Activated T-cell treated with anti-CD3 and anti-CD28 coated beads, Interleukin-2, amount 50 U/mL, for 4 hours (primary cell): ENCODE results near the gene TREML2. TPM values are rescaled to one million over a fixed set of nuclear protein-coding genes. Genes with fewer than 3 reads are reported as not detected.
"Not testable (repeated sequence)": the region's sequence is repeated elsewhere in the genome, so short reads cannot be mapped to it uniquely, and the experiment has no call there.

Experiments used
- ATAC-seq, 2 donors: fragments of 200-7000 bp; cut with Tn5 transposase; one replicate each; pipeline ENCODE4 v1.10.0; 2021
- DNase-seq: peaks from one replicate; pipeline ENCODE4 v3.0.0-alpha.2; 2020
- H3K27me3 Mint-ChIP-seq: one replicate; pipeline ENCODE4 v1.8.0; 2021; ENCODE audit warnings: low read depth, mixed read lengths
- H3K36me3 Mint-ChIP-seq: one replicate; pipeline ENCODE4 v1.8.0; 2022; ENCODE audit warnings: mixed read lengths; ENCODE audit not compliant: insufficient read depth
- H3K4me1 Mint-ChIP-seq: one replicate; pipeline ENCODE4 v1.8.0; 2021; ENCODE audit warnings: low read depth, mixed read lengths
- H3K4me3 Mint-ChIP-seq: one replicate; pipeline ENCODE4 v1.8.0; 2021; ENCODE audit warnings: mild to moderate bottlenecking, moderate library complexity, mixed read lengths
- H3K9me3 Mint-ChIP-seq: one replicate; pipeline ENCODE4 v1.8.0; 2021; ENCODE audit warnings: mixed read lengths
- total RNA-seq, 3 donors: library from RNA; stranded (reverse); gene quantifications; one replicate each; pipeline ENCODE4 v1.2.1, GENCODE V29; 2021

TREML2 gene
- total RNA-seq, 3 donors from 2014 or later: 0.82 to 1.9 (median 0.91) TPM

DNA sequence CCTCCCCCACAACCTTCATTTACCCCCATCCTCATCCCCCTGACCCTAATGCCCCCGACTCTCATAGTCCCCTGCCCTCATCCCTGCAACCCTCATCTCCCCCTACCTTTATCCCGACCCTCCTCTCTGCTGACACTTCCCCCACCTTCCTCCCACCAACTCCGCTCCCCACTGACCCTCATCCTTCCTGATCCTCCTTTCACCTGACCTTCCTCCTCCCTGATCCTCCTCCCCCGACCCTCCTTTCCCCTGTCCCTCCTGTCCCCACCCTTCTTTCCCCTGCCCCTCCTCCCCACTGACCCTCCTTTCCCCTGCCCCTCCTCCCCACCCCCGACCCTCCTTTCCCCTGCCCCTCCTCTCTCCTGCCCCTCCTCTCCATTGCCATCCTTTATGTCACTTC is 7.1 kb downstream of the TREML2 start:
- H3K27me3 Mint-ChIP-seq: no peaks in the 10 kb centered on the region
- peaks cover 58% of the 10 kb centered on the region for H3K4me1 Mint-ChIP-seq
- no peak overlapping the region for H3K4me3 Mint-ChIP-seq
- ATAC-seq (no peak), DNase-seq (no peak)
- no peaks in the 10 kb centered on the region for H3K9me3 Mint-ChIP-seq
- peaks cover 10% of the 10 kb centered on the region for H3K36me3 Mint-ChIP-seq

- peaks cover 10% of the 10 kb centered on the region for H3K36me3 Mint-ChIP-seq
- ATAC-seq (no peak), DNase-seq (no peak)
- H3K27me3 Mint-ChIP-seq: no peaks in the 10 kb centered on the region
- H3K4me3 Mint-ChIP-seq: no peak overlapping the region
- H3K9me3 Mint-ChIP-seq: no peaks in the 10 kb centered on the region
- peaks cover 58% of the 10 kb centered on the region for H3K4me1 Mint-ChIP-seq
These were observed 7.7 kb downstream of the TREML2 start for GRCh38 chr6:41193171-41193734.

DNA sequence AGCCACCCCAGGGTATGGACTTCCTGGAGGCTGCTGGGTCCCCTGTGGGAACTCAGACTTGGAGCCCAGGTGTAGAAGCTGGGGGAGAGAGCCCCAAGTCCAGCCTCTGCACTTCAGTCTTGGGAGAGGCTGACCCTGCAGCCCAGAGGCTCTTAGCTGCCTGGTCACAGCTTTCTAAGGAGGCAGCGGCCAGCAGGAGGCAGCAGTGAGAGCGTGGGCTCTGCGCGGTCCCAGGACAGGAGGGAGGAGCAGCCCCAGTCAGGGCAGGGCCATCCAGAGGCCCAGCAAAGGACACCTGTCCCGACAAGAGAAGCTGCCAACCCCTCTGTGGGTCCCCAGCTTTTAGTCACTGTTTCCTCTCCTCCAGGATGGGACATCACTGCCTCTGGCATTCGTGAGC is 9.4 kb downstream of the TREML2 start:
- no peak overlapping the region for H3K4me3 Mint-ChIP-seq
- H3K27me3 Mint-ChIP-seq: no peaks in the 10 kb centered on the region
- H3K9me3 Mint-ChIP-seq: no peaks in the 10 kb centered on the region
- H3K36me3 Mint-ChIP-seq: peaks cover 3% of the 10 kb centered on the region
- ATAC-seq: peak; percentile 73 to 74
- DNase-seq: peak; percentile 31
- H3K4me1 Mint-ChIP-seq: peaks cover 59% of the 10 kb centered on the region

DNA sequence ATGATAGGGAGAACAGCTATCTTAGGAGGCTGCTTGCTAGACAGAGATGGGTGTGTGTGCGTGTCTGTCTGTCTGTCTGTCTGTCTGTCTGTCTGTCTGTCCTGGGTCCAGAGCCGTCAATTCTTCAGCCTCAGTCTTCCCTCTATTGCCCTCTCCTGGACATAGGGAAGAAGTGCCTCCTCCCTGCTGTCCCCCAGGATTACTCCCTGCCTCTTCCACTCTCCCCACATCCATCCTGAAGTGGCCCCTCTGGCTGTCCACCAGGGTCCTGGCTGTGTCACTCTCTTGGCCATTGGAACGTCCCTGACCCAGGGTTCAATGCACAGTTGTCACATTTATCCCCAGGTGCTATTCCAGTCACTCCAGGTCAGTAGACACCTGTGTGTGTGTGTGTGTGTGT is 10.2 kb downstream of the TREML2 start:
- peaks cover 2% of the 10 kb centered on the region for H3K36me3 Mint-ChIP-seq
- no peaks in the 10 kb centered on the region for H3K27me3 Mint-ChIP-seq
- H3K4me1 Mint-ChIP-seq: peaks cover 58% of the 10 kb centered on the region
- no peak overlapping the region for H3K4me3 Mint-ChIP-seq
- no peaks in the 10 kb centered on the region for H3K9me3 Mint-ChIP-seq
- no peak for ATAC-seq
- no peak for DNase-seq

DNA sequence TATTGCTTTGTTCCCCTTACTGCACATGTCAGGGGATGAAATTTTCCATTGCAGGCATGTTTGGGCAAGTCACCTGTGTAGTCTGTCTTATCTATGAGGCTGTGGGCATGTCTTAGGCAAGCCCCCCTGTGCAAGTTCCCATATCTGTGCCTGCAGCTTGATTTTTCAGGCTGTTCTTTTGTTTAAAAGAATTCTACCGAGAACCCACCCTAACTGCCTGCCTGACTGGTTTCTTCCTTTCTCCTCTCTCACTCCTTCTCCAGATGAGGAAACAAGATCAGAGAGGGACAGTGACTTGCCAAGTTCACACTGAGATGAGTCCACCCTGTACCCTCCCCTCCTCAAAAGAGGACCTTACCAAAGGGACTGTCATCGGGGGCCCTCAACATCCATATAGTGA is 11.0 kb downstream of the TREML2 start:
- Mint-ChIP-seq H3K36me3 (peaks cover 2% of the 10 kb centered on the region), H3K9me3 (no peaks in the 10 kb centered on the region), H3K4me3 (no peak overlapping the region), H3K4me1 (peaks cover 56% of the 10 kb centered on the region), H3K27me3 (no peaks in the 10 kb centered on the region)
- no peak for DNase-seq
- no peak for ATAC-seq

DNA sequence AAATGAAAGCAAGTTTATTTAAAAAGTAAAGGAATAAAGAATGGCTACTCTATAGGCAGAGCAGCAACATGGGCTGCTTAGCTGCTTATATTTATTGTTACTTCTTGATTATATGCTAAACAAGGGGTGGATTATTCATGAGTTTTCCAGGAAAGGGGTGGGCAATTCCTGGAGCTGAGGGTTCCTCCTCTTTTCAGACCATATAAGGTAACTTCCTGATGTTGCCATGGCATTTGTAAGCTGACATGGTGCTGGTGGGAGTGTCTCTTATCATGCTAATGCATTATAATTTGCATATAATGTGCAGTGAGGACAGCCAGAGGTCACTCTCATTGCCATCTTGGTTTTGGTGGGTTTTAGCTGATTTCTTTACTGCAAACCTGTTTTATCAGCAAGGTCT is 11.9 kb downstream of the TREML2 start:
- not testable (repeated sequence) for H3K27me3 Mint-ChIP-seq, ATAC-seq, H3K4me3 Mint-ChIP-seq, DNase-seq, H3K9me3 Mint-ChIP-seq, H3K36me3 Mint-ChIP-seq
- peaks cover 48% of the 10 kb centered on the region for H3K4me1 Mint-ChIP-seq

DNA sequence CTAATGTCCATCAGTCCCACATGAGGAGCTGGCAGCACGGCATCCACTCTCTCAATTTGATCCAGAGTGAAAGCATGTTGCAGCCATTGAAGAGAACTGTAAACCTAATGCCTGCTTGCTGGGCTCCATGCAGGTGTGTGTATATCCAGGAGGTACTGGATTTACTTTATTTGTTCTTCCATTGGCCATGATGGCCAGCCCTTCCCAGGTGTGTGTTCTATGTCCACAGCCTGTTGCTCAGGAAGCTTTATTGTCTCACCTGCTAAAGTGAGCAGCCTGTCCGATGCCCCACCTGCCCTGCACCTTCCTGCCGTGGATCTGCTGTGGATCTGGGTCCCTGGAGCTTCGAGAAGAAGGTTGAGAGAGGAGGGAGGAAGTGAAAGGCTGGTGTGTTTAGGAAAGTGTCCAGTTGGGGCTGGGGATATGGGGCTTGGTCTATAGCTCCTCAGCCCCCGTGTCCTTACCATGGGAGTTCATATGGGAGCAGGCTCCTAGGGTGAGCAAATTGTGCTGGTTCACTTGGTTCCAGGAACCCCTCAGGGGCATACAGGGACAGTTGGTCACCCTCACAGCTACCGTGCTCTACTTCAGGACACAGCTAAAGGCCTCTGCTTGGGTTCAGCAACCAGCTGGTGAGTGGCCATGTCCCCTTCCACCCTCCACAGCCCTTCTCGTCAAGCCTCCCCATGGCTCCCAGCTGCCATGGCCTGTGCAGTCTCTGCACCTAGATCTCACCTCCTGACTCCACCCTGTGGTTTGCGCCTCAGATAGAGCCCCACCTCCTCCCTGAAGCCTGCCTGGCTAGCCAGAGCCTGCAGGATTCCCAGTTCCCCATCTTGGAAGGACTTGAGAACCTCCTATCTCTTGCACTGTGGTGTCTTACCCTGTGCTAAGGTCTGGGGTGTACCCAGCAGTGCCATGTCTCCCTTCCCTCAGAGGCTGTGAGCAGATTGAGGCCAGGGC is 12.7 kb downstream of the TREML2 start:
- no peak for ATAC-seq
- Mint-ChIP-seq H3K9me3 (no peaks in the 10 kb centered on the region), H3K4me1 (peaks cover 44% of the 10 kb centered on the region), H3K4me3 (no peak overlapping the region), H3K36me3 (no peaks in the 10 kb centered on the region), H3K27me3 (no peaks in the 10 kb centered on the region)
- DNase-seq: no peak

DNA sequence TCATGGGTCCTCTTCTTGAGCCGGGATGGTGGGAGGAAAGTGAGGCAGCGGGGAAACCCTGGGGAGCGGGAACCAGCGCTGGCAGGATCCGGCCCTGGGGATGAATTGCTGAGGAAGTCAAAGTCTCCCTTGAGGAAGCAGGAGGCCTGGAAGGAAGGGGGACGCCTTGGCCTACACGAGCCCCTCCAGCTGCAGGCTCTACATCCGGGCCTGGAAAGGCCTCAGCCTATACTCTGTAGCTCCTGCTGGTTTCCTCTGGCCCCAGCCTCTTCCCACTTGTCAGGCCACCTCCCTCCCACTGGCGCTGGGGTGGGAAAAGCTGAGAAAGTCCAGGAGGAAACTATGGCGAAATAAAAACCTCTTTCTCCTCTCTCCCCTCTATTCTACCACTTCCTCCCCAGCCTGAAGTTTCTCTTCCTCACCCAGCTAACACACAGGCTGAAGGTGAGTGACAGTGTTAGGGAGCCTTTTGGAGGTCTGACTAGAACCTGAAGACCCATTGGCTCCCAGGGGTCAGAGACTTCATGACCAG is 14.9 kb downstream of the TREML2 start:
- ATAC-seq: no peak
- Mint-ChIP-seq H3K4me1 (peaks cover 49% of the 10 kb centered on the region), H3K9me3 (no peaks in the 10 kb centered on the region), H3K36me3 (no peaks in the 10 kb centered on the region), H3K4me3 (no peak overlapping the region), H3K27me3 (no peaks in the 10 kb centered on the region)
- DNase-seq: no peak

- Mint-ChIP-seq H3K36me3 (no peaks in the 10 kb centered on the region), H3K4me3 (no peak overlapping the region), H3K4me1 (peaks cover 49% of the 10 kb centered on the region), H3K27me3 (no peaks in the 10 kb centered on the region), H3K9me3 (no peaks in the 10 kb centered on the region)
- DNase-seq (no peak), ATAC-seq (no peak)
These were observed 16.2 kb downstream of the TREML2 start for GRCh38 chr6:41184761-41185160.

DNA sequence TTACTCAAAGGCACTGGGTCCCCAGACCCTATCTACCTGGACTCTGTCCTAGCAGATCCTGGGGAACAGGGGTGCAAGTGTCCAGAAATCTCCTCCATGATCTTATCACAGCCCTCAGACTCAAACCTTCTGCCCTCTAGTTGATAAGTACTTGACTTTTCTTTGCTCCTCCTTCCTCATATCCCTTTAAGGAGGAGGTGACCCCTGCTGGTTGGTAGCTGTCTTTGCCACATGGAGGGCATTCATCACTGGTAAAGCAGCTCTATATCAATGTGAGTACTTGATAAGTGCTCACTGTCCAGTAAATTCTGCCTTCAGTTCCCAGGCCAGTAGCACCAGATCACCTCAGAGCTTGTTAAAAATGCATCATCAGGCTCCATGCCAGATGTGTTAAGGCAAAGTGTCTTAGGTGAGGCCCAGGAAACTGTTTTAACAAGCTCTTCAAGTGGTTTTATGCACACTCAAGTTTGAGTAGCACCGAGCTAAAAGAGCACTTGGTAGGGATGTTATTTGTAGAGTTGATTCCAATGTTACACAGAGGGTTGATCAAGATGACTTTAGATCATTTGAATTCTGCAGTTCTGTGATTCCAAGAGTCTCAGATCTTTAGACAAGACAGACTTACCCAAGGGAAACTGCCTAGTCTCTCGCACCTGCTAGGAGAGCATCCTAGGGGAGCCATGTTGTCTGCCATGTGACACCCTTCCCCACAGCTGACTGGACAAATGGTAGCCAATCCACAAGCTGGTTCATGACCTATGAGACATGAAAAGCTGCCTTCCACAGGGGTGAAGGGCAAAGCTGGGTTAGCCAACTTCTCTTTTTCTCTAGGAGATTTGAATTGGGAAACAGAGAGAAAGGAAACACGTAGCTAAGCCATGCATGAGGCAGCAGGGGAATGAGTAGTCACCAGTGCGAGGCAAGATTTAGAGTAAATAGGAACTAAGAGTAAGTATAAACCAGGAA is 18.6 kb downstream of the TREML2 start:
- Mint-ChIP-seq H3K4me1 (peaks cover 32% of the 10 kb centered on the region), H3K36me3 (no peaks in the 10 kb centered on the region), H3K9me3 (no peaks in the 10 kb centered on the region), H3K4me3 (no peak overlapping the region), H3K27me3 (peaks cover 3% of the 10 kb centered on the region)
- peak; percentile 27 for DNase-seq
- peak; percentile 92 to 95 for ATAC-seq

GRCh38 chr6:41181566-41181965 is 19.4 kb downstream of the TREML2 start:
- Mint-ChIP-seq H3K36me3 (no peaks in the 10 kb centered on the region), H3K4me3 (no peak overlapping the region), H3K4me1 (peaks cover 24% of the 10 kb centered on the region), H3K27me3 (peaks cover 7% of the 10 kb centered on the region), H3K9me3 (no peaks in the 10 kb centered on the region)
- no peak for DNase-seq
- ATAC-seq: no peak

DNA sequence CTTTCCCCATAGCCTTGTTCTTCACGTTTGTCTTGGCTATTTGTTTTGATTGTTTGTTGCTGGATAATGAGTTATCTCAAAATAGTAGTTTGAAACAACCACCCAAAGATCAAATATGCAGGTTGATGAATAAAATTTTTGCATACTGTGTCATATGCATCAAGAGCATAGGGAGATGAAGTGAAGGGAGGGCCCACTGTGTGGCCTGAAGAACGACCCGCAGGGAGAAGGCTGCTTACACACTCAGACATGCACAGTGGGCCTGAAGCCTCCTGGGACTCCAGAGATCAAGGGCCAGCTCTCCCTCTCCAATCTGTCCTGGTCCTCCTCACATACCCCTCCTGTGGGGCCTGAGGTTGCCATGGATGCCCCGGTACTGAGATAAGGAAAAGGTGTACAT is 21.8 kb downstream of the TREML2 start:
- Mint-ChIP-seq H3K27me3 (peaks cover 11% of the 10 kb centered on the region), H3K9me3 (no peaks in the 10 kb centered on the region), H3K4me1 (peaks cover 15% of the 10 kb centered on the region), H3K36me3 (no peaks in the 10 kb centered on the region), H3K4me3 (no peak overlapping the region)
- ATAC-seq: no peak
- DNase-seq: no peak

- H3K4me1 Mint-ChIP-seq: peaks cover 12% of the 10 kb centered on the region
- H3K27me3 Mint-ChIP-seq: peaks cover 11% of the 10 kb centered on the region
- no peak overlapping the region for H3K4me3 Mint-ChIP-seq
- H3K9me3 Mint-ChIP-seq: no peaks in the 10 kb centered on the region
- ATAC-seq (no peak), DNase-seq (no peak)
- no peaks in the 10 kb centered on the region for H3K36me3 Mint-ChIP-seq
These were observed 23.3 kb downstream of the TREML2 start for GRCh38 chr6:41177695-41178094.

GRCh38 chr6:41177287-41177686 is 23.7 kb downstream of the TREML2 start:
- DNase-seq (no peak), ATAC-seq (no peak)
- H3K4me3 Mint-ChIP-seq: no peak overlapping the region
- H3K36me3 Mint-ChIP-seq: no peaks in the 10 kb centered on the region
- no peaks in the 10 kb centered on the region for H3K9me3 Mint-ChIP-seq
- peaks cover 11% of the 10 kb centered on the region for H3K27me3 Mint-ChIP-seq
- peaks cover 9% of the 10 kb centered on the region for H3K4me1 Mint-ChIP-seq
